HCT116 (cell line): ENCODE measurements around the gene SLC9A9. TPM values are rescaled to one million over a fixed set of nuclear protein-coding genes. Genes with fewer than 3 reads are reported as not detected.

Source experiments
- ATAC-seq: fragments of 200-7000 bp; cut with Tn5 transposase; 2 replicates; pipeline ENCODE4 v1.9.1; 2020; ENCODE audit warnings: mild to moderate bottlenecking, moderate library complexity
- BruUV-seq: library from RNA; stranded (reverse); fragments of 400-500 nt; replicated peaks from 2 replicates; lab custom pipeline; 2021; lab: Mats Ljungman, UMichigan
- CTCF ChIA-PET: fragments of 300-600 bp; sonication (Branson Sonifier 250); formaldehyde crosslinking; loops from one replicate; lab custom pipeline; 2021; ENCODE audit warnings: antibody characterized with exemption; lab: Charles Lee
- POLR2A ChIA-PET: fragments of 300-600, 350-600 bp; sonication (Branson Sonifier 250); formaldehyde crosslinking; loops from one replicate; lab custom pipeline; 2021; ENCODE audit warnings: antibody characterized with exemption; lab: Charles Lee
- RAD21 ChIA-PET, 2 experiments: fragments of 300-600 bp; sonication (Branson Sonifier 250); formaldehyde crosslinking; loops; one replicate each; lab custom pipeline; 2023; ENCODE audit warnings: low total read pairs in 2 of 2; ENCODE audit not compliant: uncharacterized antibody in 2 of 2, unreplicated experiment in 2 of 2, low non-redundant PET in 1 of 2; lab: Charles Lee
- DNase-seq: peaks from one replicate; pipeline ENCODE4 v3.0.0-alpha.2; 2010; ENCODE audit warnings: low read depth, low spot score
- H2AFZ ChIP-seq: fragments of 200-600 bp; shearing (Covaris generic), sonication (generic); 2 replicates; pipeline ENCODE4 v1.6.1; 2017; ENCODE audit warnings: low read depth, mixed run types, mixed read lengths, antibody characterized with exemption, low read length; ENCODE audit not compliant: poor library complexity, severe bottlenecking
- H3K27ac ChIP-seq: 2 replicates; pipeline ENCODE4 v1.5.1; 2012; ENCODE audit warnings: low read depth, low read length
- H3K27me3 ChIP-seq: fragments of 200-600 bp; sonication (generic); 2 replicates; pipeline ENCODE4 v1.6.1; 2016; ENCODE audit warnings: mixed run types, low read length, mixed read lengths; ENCODE audit not compliant: insufficient read depth
- H3K36me3 ChIP-seq, 2 experiments: fragments of 200-500 bp in 1 of 2; fragments of 200-600 bp in 1 of 2; sonication (Bioruptor generic) in 1 of 2; sonication (generic) in 1 of 2; 2 replicates each; pipeline versions ENCODE4 v1.5.1 to v1.6.1; 2014 to 2016; ENCODE audit warnings: low read length in 2 of 2, inconsistent platforms in 1 of 2, mixed read lengths in 1 of 2, mixed run types in 1 of 2; ENCODE audit not compliant: insufficient read depth in 2 of 2, control insufficient read depth in 1 of 2
- H3K4me1 ChIP-seq, 2 experiments: fragments of 200-600 bp in 1 of 2; sonication (generic) in 1 of 2; 2 replicates each; pipeline versions ENCODE4 v1.5.1 to v1.6.1; 2012 to 2017; ENCODE audit warnings: low read length in 2 of 2, inconsistent platforms in 1 of 2, mild to moderate bottlenecking in 1 of 2, mixed read lengths in 1 of 2, mixed run types in 1 of 2, moderate library complexity in 1 of 2; ENCODE audit not compliant: insufficient read depth in 2 of 2, control insufficient read depth in 1 of 2
- H3K4me2 ChIP-seq: fragments of 200-600 bp; sonication (generic); 2 replicates; pipeline ENCODE4 v1.6.1; 2017; ENCODE audit warnings: mixed run types, low read length, mixed read lengths
- H3K4me3 ChIP-seq, 2 experiments: fragments of 200-600 bp in 1 of 2; sonication (generic) in 1 of 2; replicated peaks in 1 of 2; 2 replicates each; pipeline ENCODE4 v1.5.1; 2011 to 2016; ENCODE audit warnings: low read length in 2 of 2, control low read depth in 1 of 2, low read depth in 1 of 2, mild to moderate bottlenecking in 1 of 2, mixed read lengths in 1 of 2, mixed run types in 1 of 2
- H3K79me2 ChIP-seq: fragments of 200-600 bp; sonication (generic); 2 replicates; pipeline ENCODE4 v1.6.1; 2017; ENCODE audit warnings: mild to moderate bottlenecking, mixed run types, low read length, moderate library complexity, mixed read lengths; ENCODE audit not compliant: insufficient read depth
- H3K9ac ChIP-seq: fragments of 200-600 bp; sonication (generic); 2 replicates; pipeline ENCODE4 v1.6.1; 2016; ENCODE audit warnings: low read length, mixed read lengths
- H3K9me2 ChIP-seq: fragments of 200-600 bp; sonication (generic), shearing (Covaris generic); 2 replicates; pipeline ENCODE4 v1.6.1; 2017; ENCODE audit warnings: mixed run types, mild to moderate bottlenecking, moderate library complexity; ENCODE audit not compliant: insufficient read depth
- H3K9me3 ChIP-seq, 2 experiments: fragments of 200-500 bp in 1 of 2; fragments of 200-600 bp in 1 of 2; sonication (Bioruptor generic) in 1 of 2; sonication (generic) in 1 of 2; 2 replicates each; pipeline ENCODE4 v1.6.1; 2014 to 2017; ENCODE audit warnings: low read length in 2 of 2, mixed read lengths in 2 of 2, inconsistent platforms in 1 of 2, low read depth in 1 of 2, mild to moderate bottlenecking in 1 of 2, mixed run types in 1 of 2, moderate library complexity in 1 of 2; ENCODE audit not compliant: control insufficient read depth in 1 of 2, insufficient read depth in 1 of 2
- H4K20me1 ChIP-seq: fragments of 200-600 bp; sonication (generic), shearing (Covaris generic); 2 replicates; pipeline ENCODE4 v1.6.1; 2017; ENCODE audit warnings: mixed run types, mild to moderate bottlenecking, moderate library complexity; ENCODE audit not compliant: insufficient read depth
- CEBPB ChIP-seq: IDR thresholded peaks from 2 replicates; pipeline ENCODE4 v1.6.1; 2012; ENCODE audit warnings: low read depth
- CTCF ChIP-seq, 3 experiments: fragments of 200-600 bp in 1 of 3; sonication (generic) in 1 of 3; IDR thresholded peaks in 2 of 3; conservative IDR thresholded peaks in 1 of 3; 2 replicates each; pipeline ENCODE4 v1.5.1; 2012 to 2017; ENCODE audit warnings: low read depth in 2 of 3, low read length in 2 of 3, antibody characterized with exemption in 1 of 3, borderline replicate concordance in 1 of 3, control low read depth in 1 of 3, mild to moderate bottlenecking in 1 of 3, mixed read lengths in 1 of 3, mixed run types in 1 of 3, moderate library complexity in 1 of 3; ENCODE audit not compliant: insufficient read depth in 1 of 3
- EGR1 ChIP-seq: IDR thresholded peaks from 2 replicates; pipeline ENCODE4 v1.6.1; 2012; ENCODE audit warnings: low read depth
- EZH2 ChIP-seq: fragments of 200-600 bp; sonication (generic); IDR thresholded peaks from 2 replicates; pipeline ENCODE4 v1.6.1; 2017; ENCODE audit warnings: antibody characterized with exemption, mixed run types
- EZH2phosphoT487 ChIP-seq: fragments of 200-600 bp; IDR thresholded peaks from 2 replicates; pipeline ENCODE4 v1.6.1; 2018; ENCODE audit warnings: antibody characterized with exemption, borderline replicate concordance
- FOSL1 ChIP-seq: IDR thresholded peaks from 2 replicates; pipeline ENCODE4 v1.6.1; 2012; ENCODE audit warnings: low read depth
- MAX ChIP-seq: IDR thresholded peaks from 2 replicates; pipeline ENCODE4 v1.6.1; 2012
- POLR2AphosphoS5 ChIP-seq: IDR thresholded peaks from 2 replicates; pipeline ENCODE4 v1.6.1; 2011; ENCODE audit warnings: mild to moderate bottlenecking, low read depth, low read length, moderate library complexity
- RAD21 ChIP-seq: IDR thresholded peaks from 2 replicates; pipeline ENCODE4 v1.6.1; 2012; ENCODE audit warnings: low read depth, mild to moderate bottlenecking
- REST ChIP-seq: IDR thresholded peaks from 2 replicates; pipeline ENCODE4 v1.6.1; 2012; ENCODE audit warnings: low read depth
- SP1 ChIP-seq: IDR thresholded peaks from 2 replicates; pipeline ENCODE4 v1.6.1; 2012; ENCODE audit warnings: low read depth
- TCF7L2 ChIP-seq: IDR thresholded peaks from 2 replicates; pipeline ENCODE4 v1.7.0; 2011; ENCODE audit warnings: borderline replicate concordance, inconsistent platforms; ENCODE audit not compliant: insufficient read depth, insufficient read length; ENCODE audit errors: extremely low read depth
- intact Hi-C: fragments of 100-400 bp; cut with micrococcal nuclease; formaldehyde crosslinking; loops from 2 replicates; pipeline ENCODE4 v1.10.0; 2022
- total RNA-seq: library from RNA; stranded (reverse); gene quantifications from one replicate; pipeline ENCODE4 v1.2.1, GENCODE V29; 2021; ENCODE audit not compliant: unreplicated experiment

The SLC9A9 gene
- total RNA-seq, 1 experiment from 2014 or later = 0.20 TPM

DNA sequence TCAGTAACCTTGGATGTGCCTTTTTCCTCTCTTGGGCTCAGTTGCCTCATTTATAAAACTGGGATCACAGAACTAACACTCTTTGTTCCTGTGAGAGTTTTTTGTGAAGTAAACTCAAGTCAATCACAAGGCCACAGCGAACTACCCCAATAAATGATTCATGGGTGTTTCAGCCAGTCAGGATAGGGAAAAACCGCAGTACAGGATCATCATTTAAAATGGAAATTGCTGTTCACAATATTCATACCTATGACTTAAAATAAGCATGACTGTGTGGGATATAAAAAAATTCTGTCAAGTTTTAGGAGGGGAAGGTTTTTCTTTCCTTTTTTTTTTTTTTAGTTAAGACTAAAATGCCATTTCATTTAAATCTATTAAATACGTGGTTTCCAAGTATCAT, 490.6 kb downstream of the SLC9A9 start:
- intact Hi-C loops = no loop called here
- Histone ChIP-seq H3K9ac (no peak overlapping the region), H3K4me1 (no peaks in the 10 kb centered on the region), H2AFZ (no peak overlapping the region), H4K20me1 (no peaks in the 10 kb centered on the region), H3K4me2 (no peak overlapping the region), H3K79me2 (no peaks in the 10 kb centered on the region), H3K4me3 (no peak overlapping the region), H3K27me3 (peaks cover 14% of the 10 kb centered on the region; the same call in 1 of the 2 replicates), H3K36me3 (no peaks in the 10 kb centered on the region), H3K9me2 (no peaks in the 10 kb centered on the region), H3K27ac (no peak overlapping the region), H3K9me3 (no peaks in the 10 kb centered on the region)
- ATAC-seq (no peak), DNase-seq (no peak)
- ChIA-PET POLR2A (no interaction called here), RAD21 (no interaction called here), CTCF (no interaction called here)
- no TSS peak for BruUV-seq
- TF ChIP-seq RAD21 (no peak), CTCF (IDR thresholded peaks at IDR 0.05 in 2 of 3, conservative IDR thresholded peaks at IDR 0.05 in 1 of 3; ENCODE audit: borderline replicate concordance in 1 of 3, insufficient read depth in 1 of 3, low read depth in 2 of 3, low read length in 2 of 3) (no peak), TCF7L2 (no peak), EZH2phosphoT487 (no peak)

- TF ChIP-seq FOSL1 (no peak), SP1 (no peak), EZH2phosphoT487 (no peak), MAX (no peak), TCF7L2 (no peak), EGR1 (no peak), CEBPB (no peak), POLR2AphosphoS5 (no peak), REST (no peak), EZH2 (no peak)
- TF ChIP-seq, all 23 proteins: peak for 0
- H3K9ac ChIP-seq = no peak overlapping the region
- no peaks in the 10 kb centered on the region for H3K9me2 ChIP-seq
- ChIA-PET RAD21 (no interaction called here), POLR2A (no interaction called here), CTCF (no interaction called here)
- H3K4me3 ChIP-seq = no peak overlapping the region
- H3K79me2 ChIP-seq = no peaks in the 10 kb centered on the region
- H4K20me1 ChIP-seq = no peaks in the 10 kb centered on the region
- no peak overlapping the region for H3K27ac ChIP-seq
- no peaks in the 10 kb centered on the region for H3K4me1 ChIP-seq
- no peak overlapping the region for H2AFZ ChIP-seq
- intact Hi-C loops = no loop called here
- H3K36me3 ChIP-seq = no peaks in the 10 kb centered on the region
- no peaks in the 10 kb centered on the region for H3K9me3 ChIP-seq
- DNase-seq = no peak
- H3K4me2 ChIP-seq = no peak overlapping the region
- no TSS peak for BruUV-seq
- ATAC-seq = no peak
- peaks cover 11% of the 10 kb centered on the region; the same call in 1 of the 2 replicates for H3K27me3 ChIP-seq
Measured at GRCh38 chr3:143356839-143357238, 491.4 kb downstream of the SLC9A9 start.
